ENCODE data around the gene NPB.

The NPB gene

GRCh38 chr17:81869221-81870130 is 32.6 kb upstream of the NPB start:
- DNase-seq (ENCODE audit: low spot score): peak; percentile 86

GRCh38 chr17:81870131-81870980 is 31.7 kb upstream of the NPB start:
- no peak for DNase-seq (ENCODE audit: low spot score)

- peak; percentile 60 for DNase-seq (ENCODE audit: low spot score)
These were observed 31.1 kb upstream of the NPB start, which contains the start of gene ARHGDIA for GRCh38 chr17:81870981-81871386. Gene ARHGDIA, minus strand, starts transcription at chr17:81871337. Its CDS starts 1,407 bp downstream, at chr17:81869930.

GRCh38 chr17:81871387-81872230 is 30.4 kb upstream of the NPB start:
- DNase-seq (ENCODE audit: low spot score): peak; percentile 97

- DNase-seq (ENCODE audit: low spot score): no peak
These were observed 24.5 kb upstream of the NPB start for GRCh38 chr17:81877569-81877968.

- DNase-seq (ENCODE audit: low spot score): no peak
These were observed 23.7 kb upstream of the NPB start for GRCh38 chr17:81878294-81878693.

- DNase-seq (ENCODE audit: low spot score): no peak
These were observed 22.9 kb upstream of the NPB start for GRCh38 chr17:81879121-81879520.

- DNase-seq (ENCODE audit: low spot score): no peak
These were observed 17.5 kb upstream of the NPB start for GRCh38 chr17:81884520-81884919.

- no peak for DNase-seq (ENCODE audit: low spot score)
These were observed 17.1 kb upstream of the NPB start for GRCh38 chr17:81884968-81885367.

GRCh38 chr17:81885454-81885853 is 16.6 kb upstream of the NPB start:
- no peak for DNase-seq (ENCODE audit: low spot score)

- no peak for DNase-seq (ENCODE audit: low spot score)
These were observed 16.0 kb upstream of the NPB start for GRCh38 chr17:81885869-81886548.

- DNase-seq (ENCODE audit: low spot score): no peak
These were observed 13.7 kb upstream of the NPB start for GRCh38 chr17:81888105-81888987.

- no peak for DNase-seq (ENCODE audit: low spot score)
These were observed 12.9 kb upstream of the NPB start for GRCh38 chr17:81888988-81889595.

GRCh38 chr17:81889602-81890001 is 12.4 kb upstream of the NPB start:
- no peak for DNase-seq (ENCODE audit: low spot score)

GRCh38 chr17:81890447-81891302 is 11.4 kb upstream of the NPB start:
- DNase-seq (ENCODE audit: low spot score): no peak

GRCh38 chr17:81891303-81891552 is 10.8 kb upstream of the NPB start:
- no peak for DNase-seq (ENCODE audit: low spot score)

- no peak for DNase-seq (ENCODE audit: low spot score)
These were observed 6.6 kb upstream of the NPB start for GRCh38 chr17:81895400-81895799.

- DNase-seq (ENCODE audit: low spot score): no peak
These were observed 3.8 kb upstream of the NPB start for GRCh38 chr17:81898029-81898866.
